ENCODE measurements around the gene NEO1.

NEO1 gene

DNA sequence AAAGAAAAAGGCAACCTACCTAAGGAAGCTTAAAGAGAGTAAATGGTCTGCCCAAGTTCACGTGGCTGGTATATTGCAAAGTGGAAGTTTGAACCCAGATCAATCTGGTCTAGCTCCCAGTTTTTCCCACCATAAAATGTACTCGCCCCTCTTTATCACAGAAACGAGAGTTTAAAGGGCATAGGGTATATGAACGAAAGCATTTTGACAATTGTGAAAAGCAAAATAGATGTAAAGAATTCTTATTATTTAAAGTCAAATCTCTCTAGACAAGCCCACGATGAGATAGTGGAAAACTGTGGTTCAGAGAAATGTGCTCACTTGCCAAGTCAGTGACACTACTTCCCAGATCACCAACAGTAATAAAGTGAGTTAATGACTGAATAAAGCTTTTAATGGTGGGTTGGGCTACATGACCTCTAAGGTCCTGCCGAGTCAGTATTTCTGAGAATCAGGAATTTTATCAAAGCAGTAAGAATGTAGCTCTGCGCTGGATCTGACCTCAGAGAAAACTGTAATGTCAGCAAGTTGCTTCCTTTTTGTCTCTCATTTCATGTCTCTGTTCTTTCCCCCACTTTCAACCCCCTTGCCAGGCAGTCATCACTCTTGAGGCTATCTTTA, 23.3 kb upstream of the NEO1 start:
- no peak overlapping the region for H3K4me3 ChIP-seq (ENCODE audit: control insufficient read depth, low read depth, low read length)
- no peak for DNase-seq (ENCODE audit: low read depth)
- TF ChIP-seq, protein P1, sequence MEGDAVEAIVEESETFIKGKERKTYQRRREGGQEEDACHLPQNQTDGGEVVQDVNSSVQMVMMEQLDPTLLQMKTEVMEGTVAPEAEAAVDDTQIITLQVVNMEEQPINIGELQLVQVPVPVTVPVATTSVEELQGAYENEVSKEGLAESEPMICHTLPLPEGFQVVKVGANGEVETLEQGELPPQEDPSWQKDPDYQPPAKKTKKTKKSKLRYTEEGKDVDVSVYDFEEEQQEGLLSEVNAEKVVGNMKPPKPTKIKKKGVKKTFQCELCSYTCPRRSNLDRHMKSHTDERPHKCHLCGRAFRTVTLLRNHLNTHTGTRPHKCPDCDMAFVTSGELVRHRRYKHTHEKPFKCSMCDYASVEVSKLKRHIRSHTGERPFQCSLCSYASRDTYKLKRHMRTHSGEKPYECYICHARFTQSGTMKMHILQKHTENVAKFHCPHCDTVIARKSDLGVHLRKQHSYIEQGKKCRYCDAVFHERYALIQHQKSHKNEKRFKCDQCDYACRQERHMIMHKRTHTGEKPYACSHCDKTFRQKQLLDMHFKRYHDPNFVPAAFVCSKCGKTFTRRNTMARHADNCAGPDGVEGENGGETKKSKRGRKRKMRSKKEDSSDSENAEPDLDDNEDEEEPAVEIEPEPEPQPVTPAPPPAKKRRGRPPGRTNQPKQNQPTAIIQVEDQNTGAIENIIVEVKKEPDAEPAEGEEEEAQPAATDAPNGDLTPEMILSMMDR (conservative IDR thresholded peaks at IDR 0.05; ENCODE audit: control insufficient read depth, insufficient read depth, low read depth, low read length): no peak

DNA sequence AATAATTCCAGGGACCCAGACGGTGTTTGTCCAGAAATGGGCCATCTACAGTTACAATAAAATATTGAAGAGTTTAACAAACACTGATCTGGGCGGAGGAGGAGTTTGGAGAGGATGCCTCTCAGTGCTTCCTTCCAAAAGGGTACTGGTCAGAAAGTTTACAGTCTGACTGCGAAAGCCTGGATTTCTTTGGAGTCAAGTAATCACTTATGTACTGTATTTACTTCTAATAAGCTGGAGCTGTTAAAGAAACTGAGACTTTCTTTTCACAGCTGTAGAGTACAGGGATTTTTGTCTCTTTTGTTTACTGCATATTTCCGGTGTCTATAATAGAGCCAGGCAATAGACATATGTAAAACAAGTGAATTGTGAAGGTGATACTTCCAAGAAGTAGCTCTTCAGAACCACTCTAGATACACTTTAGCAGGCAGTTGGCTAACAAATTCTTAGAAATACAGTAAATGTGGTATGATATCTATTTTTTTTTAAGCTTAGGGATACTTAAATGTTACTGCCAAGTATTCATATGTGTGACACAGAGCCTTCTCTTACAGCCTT, 22.1 kb upstream of the NEO1 start:
- TF ChIP-seq, protein P1 (conservative IDR thresholded peaks at IDR 0.05; ENCODE audit: control insufficient read depth, insufficient read depth, low read depth, low read length): no peak
- H3K4me3 ChIP-seq (ENCODE audit: control insufficient read depth, low read depth, low read length): no peak overlapping the region
- DNase-seq (ENCODE audit: low read depth): no peak

GRCh38 chr15:73031648-73032047, 20.6 kb upstream of the NEO1 start:
- TF ChIP-seq, protein P1 (conservative IDR thresholded peaks at IDR 0.05; ENCODE audit: control insufficient read depth, insufficient read depth, low read depth, low read length): no peak

DNA sequence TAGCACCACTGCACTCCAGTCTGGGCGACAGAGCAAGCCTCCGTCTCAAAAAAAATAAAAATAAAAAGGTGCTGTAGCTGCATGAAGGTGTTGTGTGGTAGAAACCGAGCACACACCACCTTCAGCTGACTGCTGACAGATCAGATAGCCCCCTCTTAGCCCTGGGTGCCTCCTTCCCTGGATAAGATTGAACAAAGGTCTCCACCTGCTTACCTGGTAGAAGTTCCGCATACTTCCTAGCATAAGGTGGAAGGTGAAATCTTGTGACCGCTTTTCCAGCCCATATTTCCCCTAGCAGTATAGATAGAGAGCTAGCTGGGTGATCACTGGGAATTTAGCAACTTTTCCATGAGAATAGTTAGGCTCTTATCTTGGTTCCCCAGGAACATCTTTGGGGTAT, 18.7 kb upstream of the NEO1 start:
- TF ChIP-seq, protein P1 (conservative IDR thresholded peaks at IDR 0.05; ENCODE audit: control insufficient read depth, insufficient read depth, low read depth, low read length): no peak
- H3K4me3 ChIP-seq (ENCODE audit: control insufficient read depth, low read depth, low read length): no peak overlapping the region
- DNase-seq (ENCODE audit: low read depth): no peak

More at GRCh38 chr15:73031648-73032047, 20.6 kb upstream of the NEO1 start:
- DNase-seq (ENCODE audit: low read depth): no peak
- no peak overlapping the region for H3K4me3 ChIP-seq (ENCODE audit: control insufficient read depth, low read depth, low read length)

DNA sequence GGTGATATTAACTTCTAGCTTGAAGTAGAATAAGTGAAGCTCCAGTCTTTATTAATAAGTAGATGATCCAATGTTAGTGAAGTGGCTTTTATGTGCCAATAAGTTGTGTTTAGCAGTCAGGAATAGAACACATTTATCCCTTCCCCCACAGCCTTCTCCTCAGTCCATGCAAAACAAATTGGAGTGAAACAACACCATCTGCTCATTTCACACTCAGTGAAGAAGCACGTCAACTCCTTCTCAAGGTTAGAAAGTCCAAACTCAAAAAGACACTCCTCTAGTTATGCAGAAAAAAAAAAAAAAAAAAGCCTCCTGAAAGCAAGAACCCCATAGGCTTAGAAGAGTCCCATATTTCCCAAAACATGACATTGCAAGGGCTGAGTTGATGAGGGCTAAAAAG, 18.0 kb upstream of the NEO1 start:
- TF ChIP-seq, protein P1 (conservative IDR thresholded peaks at IDR 0.05; ENCODE audit: control insufficient read depth, insufficient read depth, low read depth, low read length): no peak
- DNase-seq (ENCODE audit: low read depth): no peak
- no peak overlapping the region for H3K4me3 ChIP-seq (ENCODE audit: control insufficient read depth, low read depth, low read length)

GRCh38 chr15:73035221-73035620, 17.0 kb upstream of the NEO1 start:
- H3K4me3 ChIP-seq (ENCODE audit: control insufficient read depth, low read depth, low read length): no peak overlapping the region
- TF ChIP-seq, protein P1 (conservative IDR thresholded peaks at IDR 0.05; ENCODE audit: control insufficient read depth, insufficient read depth, low read depth, low read length): no peak
- no peak for DNase-seq (ENCODE audit: low read depth)

Measured in fibroblast of mammary gland (primary cell).